Endothelial cell (in vitro differentiated cells): ENCODE results near the gene HSD3B2. TPM values are rescaled to one million over a fixed set of nuclear protein-coding genes. Genes with fewer than 3 reads are reported as not detected.

Source experiments
- DNase-seq: peaks from one replicate; pipeline ENCODE4 v3.0.0; 2021; ENCODE audit warnings: low spot score
- H3K27ac Mint-ChIP-seq: one replicate; pipeline ENCODE4 v1.8.0; 2021; ENCODE audit warnings: mixed read lengths, inconsistent platforms; ENCODE audit not compliant: unreplicated experiment
- H3K27me3 Mint-ChIP-seq: one replicate; pipeline ENCODE4 v1.8.0; 2021; ENCODE audit warnings: mild to moderate bottlenecking, moderate library complexity, mixed read lengths, inconsistent platforms; ENCODE audit not compliant: unreplicated experiment
- H3K36me3 Mint-ChIP-seq: one replicate; pipeline ENCODE4 v1.8.0; 2021; ENCODE audit warnings: mild to moderate bottlenecking, low read depth, mixed read lengths, inconsistent platforms; ENCODE audit not compliant: unreplicated experiment
- H3K4me1 Mint-ChIP-seq: one replicate; pipeline ENCODE4 v1.8.0; 2021; ENCODE audit warnings: mild to moderate bottlenecking, mixed read lengths, inconsistent platforms; ENCODE audit not compliant: unreplicated experiment
- H3K4me3 Mint-ChIP-seq: one replicate; pipeline ENCODE4 v1.8.0; 2021; ENCODE audit warnings: mild to moderate bottlenecking, mixed read lengths, inconsistent platforms; ENCODE audit not compliant: unreplicated experiment
- H3K9me3 Mint-ChIP-seq: one replicate; pipeline ENCODE4 v1.8.0; 2021; ENCODE audit warnings: mixed read lengths, inconsistent platforms; ENCODE audit not compliant: unreplicated experiment
- total RNA-seq: library from RNA; stranded (reverse); fragmentation: NEBNext Ultra II Directional; extraction: Animal tissue kit (Norgen Biotek cat#: 25700); gene quantifications from one replicate; pipeline ENCODE4 v1.2.1, GENCODE V29; 2021; ENCODE audit not compliant: unreplicated experiment
- TF ChIP-seq, protein P1 (sequence below): fragments of 200-600 bp; sonication (generic); IDR thresholded peaks from one replicate; pipeline ENCODE4 v1.5.0; 2021; ENCODE audit warnings: antibody characterized with exemption; ENCODE audit not compliant: unreplicated experiment

The HSD3B2 gene
- total RNA-seq, 1 donor from 2014 or later: not detected

DNA sequence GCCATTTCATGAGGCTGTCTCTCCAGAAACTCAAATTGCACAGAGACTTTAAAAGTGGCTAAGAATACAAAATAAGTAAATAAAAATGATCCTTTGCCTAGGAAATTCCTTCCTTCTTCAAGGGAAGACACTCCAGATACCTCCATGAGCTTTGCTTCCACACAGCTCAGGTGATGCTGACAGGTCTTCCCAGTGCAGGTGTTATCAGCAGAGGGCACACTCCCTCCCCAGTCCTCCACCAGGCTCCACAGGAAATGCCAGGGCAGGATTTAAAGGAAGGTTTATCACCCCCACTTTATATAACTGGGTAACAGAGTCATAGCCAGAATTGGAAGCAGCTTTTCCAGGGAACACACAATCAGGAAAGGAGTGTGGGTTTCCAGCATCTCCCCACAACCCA, 5.7 kb downstream of the HSD3B2 start:
- Mint-ChIP-seq H3K27ac (no peak overlapping the region), H3K4me3 (no peak overlapping the region), H3K9me3 (no peaks in the 10 kb centered on the region), H3K36me3 (no peaks in the 10 kb centered on the region), H3K4me1 (no peaks in the 10 kb centered on the region), H3K27me3 (peaks cover 3% of the 10 kb centered on the region)
- TF ChIP-seq, protein P1, sequence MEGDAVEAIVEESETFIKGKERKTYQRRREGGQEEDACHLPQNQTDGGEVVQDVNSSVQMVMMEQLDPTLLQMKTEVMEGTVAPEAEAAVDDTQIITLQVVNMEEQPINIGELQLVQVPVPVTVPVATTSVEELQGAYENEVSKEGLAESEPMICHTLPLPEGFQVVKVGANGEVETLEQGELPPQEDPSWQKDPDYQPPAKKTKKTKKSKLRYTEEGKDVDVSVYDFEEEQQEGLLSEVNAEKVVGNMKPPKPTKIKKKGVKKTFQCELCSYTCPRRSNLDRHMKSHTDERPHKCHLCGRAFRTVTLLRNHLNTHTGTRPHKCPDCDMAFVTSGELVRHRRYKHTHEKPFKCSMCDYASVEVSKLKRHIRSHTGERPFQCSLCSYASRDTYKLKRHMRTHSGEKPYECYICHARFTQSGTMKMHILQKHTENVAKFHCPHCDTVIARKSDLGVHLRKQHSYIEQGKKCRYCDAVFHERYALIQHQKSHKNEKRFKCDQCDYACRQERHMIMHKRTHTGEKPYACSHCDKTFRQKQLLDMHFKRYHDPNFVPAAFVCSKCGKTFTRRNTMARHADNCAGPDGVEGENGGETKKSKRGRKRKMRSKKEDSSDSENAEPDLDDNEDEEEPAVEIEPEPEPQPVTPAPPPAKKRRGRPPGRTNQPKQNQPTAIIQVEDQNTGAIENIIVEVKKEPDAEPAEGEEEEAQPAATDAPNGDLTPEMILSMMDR: no peak
- DNase-seq: no peak

DNA sequence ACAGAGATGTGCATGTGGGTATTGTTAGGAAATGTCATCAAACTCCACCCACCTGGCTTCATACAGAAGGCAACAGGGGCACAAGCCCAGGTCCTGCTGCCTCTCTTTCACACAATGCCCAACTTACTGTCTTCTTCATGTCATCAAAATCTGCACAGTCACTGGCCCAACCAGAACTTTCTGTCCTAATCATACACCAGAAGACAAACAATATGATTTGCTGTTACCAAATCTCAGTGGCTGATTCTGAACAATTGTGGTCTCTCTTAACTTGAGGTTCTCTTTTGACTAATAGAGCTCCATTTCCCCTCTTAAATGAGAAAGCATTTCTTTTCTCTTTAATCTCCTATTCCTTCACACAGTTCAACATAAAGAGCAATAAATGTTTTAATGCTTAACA, 7.7 kb downstream of the HSD3B2 start:
- Mint-ChIP-seq H3K4me3 (no peak overlapping the region), H3K4me1 (no peaks in the 10 kb centered on the region), H3K9me3 (no peaks in the 10 kb centered on the region), H3K27ac (no peak overlapping the region), H3K27me3 (no peaks in the 10 kb centered on the region), H3K36me3 (no peaks in the 10 kb centered on the region)
- DNase-seq: no peak
- TF ChIP-seq, protein P1: no peak

DNA sequence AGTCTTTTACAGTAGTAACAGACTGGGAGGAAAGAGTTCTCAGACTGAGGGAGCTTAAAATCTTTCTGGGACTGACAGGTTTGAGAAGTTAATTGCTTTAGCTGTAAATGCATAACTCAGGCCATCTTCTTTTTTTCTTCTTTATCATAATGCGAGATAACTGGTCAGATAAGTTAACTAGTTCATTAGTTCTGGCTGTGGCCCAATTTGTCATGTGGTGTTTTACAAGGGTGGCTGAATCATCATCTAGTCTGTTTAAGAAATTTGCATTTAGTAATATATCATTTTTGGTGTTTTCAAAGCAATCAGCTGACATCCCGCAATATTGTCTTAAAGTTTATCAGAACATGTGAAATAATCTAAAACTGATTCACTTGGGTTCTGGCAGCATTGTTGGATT, 14.0 kb downstream of the HSD3B2 start:
- Mint-ChIP-seq H3K27ac (no peak overlapping the region), H3K9me3 (no peaks in the 10 kb centered on the region), H3K4me1 (peaks cover 2% of the 10 kb centered on the region), H3K4me3 (no peak overlapping the region), H3K27me3 (peaks cover 4% of the 10 kb centered on the region), H3K36me3 (no peaks in the 10 kb centered on the region)
- TF ChIP-seq, protein P1: no peak
- DNase-seq: no peak

DNA sequence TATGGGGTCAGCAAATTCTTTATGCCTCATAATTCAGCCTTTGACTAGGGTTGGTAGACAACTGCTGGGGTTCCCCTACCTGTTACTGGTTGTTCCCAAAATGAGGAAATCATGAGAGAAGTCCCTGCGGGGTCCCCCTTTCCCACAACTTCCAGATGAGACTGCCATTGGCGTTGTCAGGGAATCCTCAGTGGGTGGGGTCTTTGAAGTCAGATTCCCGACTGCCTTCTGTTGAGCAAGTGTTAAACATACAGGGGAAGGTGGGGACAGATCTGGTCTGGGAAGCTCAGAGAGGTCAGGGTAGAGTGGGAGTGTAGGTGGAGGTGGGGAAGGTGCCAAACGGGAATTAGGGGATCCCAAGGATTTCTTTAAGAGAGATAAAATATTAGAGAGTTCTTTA, 14.7 kb downstream of the HSD3B2 start:
- no peak for DNase-seq
- H3K27me3 Mint-ChIP-seq: peaks cover 4% of the 10 kb centered on the region
- H3K9me3 Mint-ChIP-seq: no peaks in the 10 kb centered on the region
- no peak overlapping the region for H3K27ac Mint-ChIP-seq
- no peak overlapping the region for H3K4me3 Mint-ChIP-seq
- H3K36me3 Mint-ChIP-seq: no peaks in the 10 kb centered on the region
- peaks cover 2% of the 10 kb centered on the region for H3K4me1 Mint-ChIP-seq
- TF ChIP-seq, protein P1: no peak

DNA sequence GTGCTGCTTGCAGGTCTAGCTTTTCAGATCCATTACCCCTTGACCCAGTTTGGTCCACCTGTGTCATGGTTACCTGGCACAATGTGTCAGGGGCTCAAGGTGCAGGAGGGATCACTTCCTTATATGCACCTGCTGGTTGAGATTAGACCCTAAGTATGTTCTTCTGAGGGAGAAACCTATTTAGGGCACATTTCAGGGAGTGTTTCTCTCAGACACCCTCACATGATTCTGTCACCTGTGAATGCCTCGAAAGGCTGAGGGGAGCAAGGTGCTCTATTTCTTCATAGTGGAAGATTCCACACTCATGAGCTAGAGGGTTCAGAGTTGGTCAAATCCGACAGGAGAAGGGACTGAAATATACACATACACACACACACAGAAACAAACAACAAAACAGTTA, 15.5 kb downstream of the HSD3B2 start:
- TF ChIP-seq, protein P1: no peak
- no peak overlapping the region for H3K27ac Mint-ChIP-seq
- DNase-seq: no peak
- no peak overlapping the region for H3K4me3 Mint-ChIP-seq
- no peaks in the 10 kb centered on the region for H3K36me3 Mint-ChIP-seq
- H3K9me3 Mint-ChIP-seq: no peaks in the 10 kb centered on the region
- H3K27me3 Mint-ChIP-seq: peaks cover 4% of the 10 kb centered on the region
- H3K4me1 Mint-ChIP-seq: peaks cover 2% of the 10 kb centered on the region
